ENCODE measurements around the gene TNS1.
A peak's percentile ranks its signal among the peaks of the same experiment; 100 is the strongest.

TNS1 gene

DNA sequence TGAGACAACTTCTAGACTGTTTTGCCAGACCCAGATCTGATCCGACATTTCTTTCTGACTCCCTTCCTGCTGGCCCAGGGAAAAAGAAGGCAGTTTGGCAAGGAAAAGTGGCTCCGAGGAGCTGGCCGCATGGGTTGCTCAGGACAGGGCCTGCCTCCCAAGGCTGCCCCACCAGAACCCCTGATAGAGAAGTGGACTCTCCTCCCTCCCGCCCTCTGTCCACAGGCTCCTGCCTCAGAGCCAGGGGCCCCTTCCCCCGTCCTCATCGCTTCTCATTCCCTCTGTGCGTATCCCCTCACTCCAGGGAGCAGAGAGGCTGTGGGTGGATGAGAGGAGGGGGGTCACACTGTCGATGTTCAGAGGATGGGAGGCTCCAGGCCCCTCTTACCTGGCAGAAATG is 110.2 kb downstream of the TNS1 start:
- DNase-seq, result no peak

DNA sequence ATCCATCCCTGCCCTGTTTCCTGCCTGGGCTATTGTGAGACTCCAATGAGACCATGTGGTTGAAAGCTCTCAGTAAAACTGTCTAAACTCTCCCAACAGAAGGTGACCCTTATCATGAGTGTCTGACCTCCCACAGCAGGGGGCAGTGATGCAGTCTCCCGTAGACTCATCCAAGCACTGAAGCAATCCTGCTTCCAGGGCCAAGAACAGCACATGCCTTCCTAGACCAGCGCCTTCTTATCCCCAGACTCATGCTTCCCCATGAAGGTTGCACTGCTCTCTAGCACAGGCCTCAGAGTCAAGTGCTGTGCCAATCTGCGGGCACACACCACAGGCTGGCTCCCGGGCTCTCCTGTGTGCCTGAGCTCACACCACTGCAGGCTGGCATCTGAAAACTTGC is 112.3 kb downstream of the TNS1 start:
- no peak for DNase-seq

DNA sequence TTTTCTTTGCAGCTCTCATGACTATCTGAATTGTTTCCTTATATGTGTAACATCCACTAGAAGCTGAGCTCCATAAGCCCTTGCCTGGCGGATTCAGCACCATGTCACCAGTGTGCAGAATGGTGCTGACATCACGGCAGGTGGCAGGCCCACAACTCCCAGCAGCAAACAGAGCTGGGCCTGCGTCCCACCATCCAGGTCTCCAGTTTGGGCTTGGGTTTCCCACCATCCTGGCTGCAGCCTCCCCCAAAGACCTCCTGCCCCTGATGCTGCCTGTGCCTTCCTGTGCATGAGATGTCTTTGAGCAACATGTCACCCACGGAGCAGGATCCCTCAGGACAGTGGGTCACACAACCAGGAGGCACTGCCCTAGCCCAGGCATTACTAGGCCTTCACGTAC is 113.1 kb downstream of the TNS1 start:
- no peak for DNase-seq

DNA sequence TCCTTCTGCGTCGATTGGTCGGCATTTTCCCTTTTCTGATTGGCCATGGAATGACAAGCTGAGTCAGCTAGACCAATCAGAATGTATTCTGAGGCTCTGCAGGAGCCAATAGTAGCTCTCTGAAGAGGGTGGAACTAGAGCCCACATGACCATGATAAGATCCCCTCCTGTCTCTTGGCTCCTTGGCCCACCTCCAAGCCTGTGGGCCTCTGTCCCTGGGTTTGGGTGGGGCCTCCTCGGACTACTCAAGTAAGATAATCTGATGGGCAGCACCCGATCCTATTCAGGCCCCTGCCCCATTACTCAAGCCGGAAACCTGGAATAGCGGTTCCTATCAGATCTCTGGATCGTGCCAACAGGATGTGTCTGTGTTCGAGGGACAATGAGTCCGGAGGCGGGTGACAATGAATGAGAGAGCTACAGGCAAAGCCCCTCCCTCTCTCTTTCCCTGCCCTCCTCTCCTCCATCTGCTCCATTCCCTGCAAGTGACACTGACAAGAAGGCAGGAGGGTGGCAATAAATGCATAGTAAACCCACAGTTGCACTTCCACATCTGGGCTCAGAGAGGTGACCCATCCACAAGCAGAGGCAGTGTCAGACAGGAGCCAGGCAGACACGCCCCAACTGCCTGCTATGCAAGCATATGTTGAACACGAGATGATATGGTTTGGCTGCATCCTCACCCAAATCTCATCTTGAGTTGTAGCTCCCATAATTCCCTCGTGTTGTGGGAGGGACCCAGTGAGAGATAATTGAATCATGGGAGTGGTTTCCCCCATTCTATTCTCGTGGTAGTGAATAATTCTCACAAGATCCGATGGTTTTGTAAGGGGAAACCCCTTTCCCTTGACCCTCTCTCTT is 114.7 kb downstream of the TNS1 start:
- DNase-seq, result no peak

DNA sequence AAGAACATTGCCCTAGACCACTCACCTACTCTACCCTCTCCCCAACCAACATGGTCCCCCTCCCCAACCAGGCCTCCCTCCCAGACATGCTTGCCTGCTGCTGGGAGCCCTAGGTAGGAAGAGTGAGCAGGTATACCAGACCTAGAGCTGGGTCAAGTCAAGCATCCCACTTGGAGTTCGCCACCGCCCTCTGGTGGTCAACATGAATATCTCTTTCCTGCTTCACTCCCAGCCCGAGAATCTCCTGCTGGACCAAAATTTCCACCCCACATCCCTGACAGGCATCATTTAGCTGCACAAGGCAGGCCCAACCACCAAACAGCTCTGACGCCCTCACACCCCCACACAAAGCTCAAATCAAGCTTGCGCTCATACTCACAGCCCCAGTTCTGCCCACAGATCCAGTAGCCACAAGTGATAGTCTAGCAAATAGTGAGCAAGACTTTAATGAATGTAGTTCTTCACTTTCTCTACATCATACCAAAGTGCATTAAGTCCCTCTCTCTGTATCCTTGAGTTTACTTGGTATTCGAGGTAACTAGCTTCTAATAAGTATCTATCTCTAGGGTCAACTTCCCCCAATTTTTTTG is 116.0 kb downstream of the TNS1 start:
- peak; percentile 55 for DNase-seq

DNA sequence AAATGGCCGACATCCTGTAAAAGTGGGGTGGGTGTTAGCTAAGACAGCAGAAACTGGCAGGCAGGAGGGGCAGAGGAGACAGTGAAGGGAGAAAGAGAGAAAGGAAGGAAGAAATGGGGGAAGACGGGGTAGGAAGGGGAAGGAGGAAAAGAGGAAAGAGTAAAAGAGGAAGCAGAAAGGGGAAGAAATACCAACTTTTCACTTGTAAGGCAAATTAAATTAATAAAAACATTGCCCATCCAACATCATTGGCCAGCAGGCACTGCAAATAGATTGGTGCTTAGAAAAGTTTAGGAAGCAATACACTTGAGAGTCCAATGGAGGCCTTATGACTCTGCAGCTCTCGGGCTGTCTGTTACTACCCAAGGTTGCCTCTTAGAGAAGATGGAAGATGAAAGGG is 116.7 kb downstream of the TNS1 start:
- no peak for DNase-seq

DNA sequence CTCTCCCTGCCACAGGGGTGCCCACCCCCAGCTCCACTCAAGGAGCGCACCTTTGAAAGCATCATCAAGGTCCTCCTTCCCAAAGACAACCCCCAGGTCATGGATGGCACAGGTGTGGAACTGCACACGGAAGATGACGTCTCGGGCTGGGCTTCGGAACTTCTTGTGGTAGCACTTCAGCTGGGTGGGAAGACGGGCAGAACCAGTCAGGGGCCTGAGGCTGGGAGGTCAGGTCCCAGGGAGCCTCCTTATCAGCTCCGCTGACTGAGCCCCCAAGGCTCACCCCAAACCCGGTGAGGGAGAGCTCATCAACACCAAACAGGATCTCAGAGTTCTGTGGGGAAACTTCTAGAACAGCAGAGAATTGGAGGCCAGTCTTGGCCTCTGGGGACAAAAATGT is 117.8 kb downstream of the TNS1 start:
- no peak for DNase-seq

DNA sequence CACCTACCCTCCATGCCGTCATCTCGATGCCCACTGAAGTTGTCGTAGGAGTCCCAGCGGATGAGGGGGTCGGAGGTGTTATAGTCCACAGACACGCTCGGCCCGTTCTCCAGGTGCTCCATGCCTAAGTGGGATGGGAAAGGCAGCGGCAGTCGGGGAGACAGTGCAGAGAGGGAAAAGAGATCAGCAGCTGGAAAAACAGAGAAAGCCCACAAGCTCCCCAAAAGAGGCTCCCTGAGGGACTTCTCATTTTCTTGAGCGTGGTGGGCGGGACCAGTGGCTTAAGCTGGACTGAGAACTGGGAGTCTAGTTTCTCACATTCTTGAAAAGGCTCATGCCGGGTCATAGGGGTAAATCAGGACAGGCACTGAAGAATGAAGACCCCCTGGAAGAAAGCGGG is 121.9 kb downstream of the TNS1 start:
- no peak for DNase-seq

DNA sequence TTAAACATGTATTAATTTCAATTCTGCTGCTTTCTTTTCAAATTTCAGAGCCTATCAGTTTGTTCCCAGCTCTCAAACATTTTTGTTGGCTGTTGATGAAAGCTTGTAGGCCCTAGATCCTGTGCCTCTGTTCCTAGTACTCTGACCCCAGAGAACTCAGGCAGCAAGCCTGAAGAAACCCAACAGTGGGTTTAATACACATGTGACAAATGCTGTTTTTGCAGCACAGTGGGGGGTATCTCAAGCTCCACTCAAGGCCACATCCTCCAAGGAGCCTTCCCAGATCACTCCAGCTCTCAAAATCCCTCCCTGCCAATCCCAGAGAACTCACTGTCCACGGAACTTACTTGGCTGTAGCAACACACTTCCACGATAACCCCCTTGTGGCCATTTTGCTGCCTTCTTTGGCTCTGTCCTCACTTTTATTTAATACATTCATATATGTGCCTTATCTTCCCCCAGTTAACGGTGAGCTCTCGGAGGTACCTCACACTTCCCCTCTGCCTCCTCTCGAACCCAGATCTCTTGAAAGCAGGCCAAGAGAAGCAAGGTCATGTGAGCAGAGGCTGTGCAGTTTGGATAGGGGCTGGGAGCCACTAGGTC is 122.4 kb downstream of the TNS1 start:
- no peak for DNase-seq

DNA sequence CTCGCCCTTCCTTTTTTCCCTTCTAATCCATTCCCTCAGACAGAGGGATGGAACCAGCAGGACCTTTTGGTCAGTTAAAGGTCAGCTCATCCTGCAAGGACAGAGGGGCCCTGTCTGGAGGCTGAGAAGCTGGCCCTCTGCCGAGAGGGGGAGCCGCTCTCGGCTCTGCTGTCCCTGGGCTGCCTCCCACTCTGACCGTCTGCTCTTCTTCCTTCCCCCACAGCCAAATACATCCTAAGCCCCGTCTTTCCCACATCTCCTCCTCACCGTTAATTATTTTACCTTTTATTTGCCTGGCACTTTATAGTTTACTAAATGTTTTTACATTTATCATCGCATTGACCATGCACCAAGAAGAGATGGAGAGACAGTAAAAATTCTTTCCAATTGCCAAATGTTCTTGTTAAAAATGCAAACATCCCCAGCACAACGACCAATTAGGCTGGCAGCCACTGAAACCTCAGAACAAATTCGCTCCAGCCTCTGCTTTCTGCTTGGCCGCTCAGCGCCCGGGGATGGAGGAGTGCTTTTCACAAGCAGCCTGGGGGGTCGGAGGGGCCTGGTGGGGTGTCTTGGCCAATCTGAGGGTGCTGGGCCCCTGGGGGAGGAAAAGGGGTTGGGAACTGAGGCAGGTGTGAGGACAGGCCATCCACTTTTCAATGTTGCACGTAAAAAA is 123.7 kb downstream of the TNS1 start:
- DNase-seq, result no peak

DNA sequence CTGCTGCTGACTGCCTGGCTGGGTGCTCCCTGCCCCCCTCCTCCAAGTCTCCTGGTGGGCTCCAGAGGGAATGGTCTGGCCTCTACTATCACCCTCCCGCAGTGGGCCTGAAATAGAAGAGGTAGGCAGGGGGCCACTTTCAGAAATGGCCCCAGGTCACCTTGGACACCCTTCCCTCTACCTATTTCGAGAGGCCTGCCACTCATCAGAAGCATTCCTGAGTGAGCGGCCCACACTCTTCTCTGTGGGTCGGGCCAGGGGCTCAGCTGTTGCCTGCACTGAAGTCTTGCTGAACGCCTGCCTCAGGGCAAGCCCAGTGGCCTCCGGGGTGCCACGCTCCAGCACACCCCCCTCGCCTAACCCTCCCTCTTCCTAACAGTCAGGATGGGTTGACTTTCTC is 124.9 kb downstream of the TNS1 start:
- DNase-seq, result no peak

DNA sequence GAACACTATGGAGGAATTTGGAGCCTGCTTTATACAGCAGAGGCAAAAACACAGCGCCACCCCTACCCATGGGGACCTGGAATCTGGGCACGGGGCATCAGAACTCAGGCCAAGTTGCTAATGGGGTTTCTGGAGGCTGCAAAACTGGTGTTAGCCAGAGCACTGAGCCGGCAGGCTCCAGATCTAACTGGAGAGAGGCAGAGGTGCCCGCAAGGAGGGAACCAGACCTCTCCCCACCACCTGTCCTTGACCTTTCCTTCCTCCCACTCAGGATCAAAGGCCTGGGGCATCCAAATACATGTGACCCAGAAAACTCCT is 126.6 kb downstream of the TNS1 start:
- DNase-seq, result no peak

DNA sequence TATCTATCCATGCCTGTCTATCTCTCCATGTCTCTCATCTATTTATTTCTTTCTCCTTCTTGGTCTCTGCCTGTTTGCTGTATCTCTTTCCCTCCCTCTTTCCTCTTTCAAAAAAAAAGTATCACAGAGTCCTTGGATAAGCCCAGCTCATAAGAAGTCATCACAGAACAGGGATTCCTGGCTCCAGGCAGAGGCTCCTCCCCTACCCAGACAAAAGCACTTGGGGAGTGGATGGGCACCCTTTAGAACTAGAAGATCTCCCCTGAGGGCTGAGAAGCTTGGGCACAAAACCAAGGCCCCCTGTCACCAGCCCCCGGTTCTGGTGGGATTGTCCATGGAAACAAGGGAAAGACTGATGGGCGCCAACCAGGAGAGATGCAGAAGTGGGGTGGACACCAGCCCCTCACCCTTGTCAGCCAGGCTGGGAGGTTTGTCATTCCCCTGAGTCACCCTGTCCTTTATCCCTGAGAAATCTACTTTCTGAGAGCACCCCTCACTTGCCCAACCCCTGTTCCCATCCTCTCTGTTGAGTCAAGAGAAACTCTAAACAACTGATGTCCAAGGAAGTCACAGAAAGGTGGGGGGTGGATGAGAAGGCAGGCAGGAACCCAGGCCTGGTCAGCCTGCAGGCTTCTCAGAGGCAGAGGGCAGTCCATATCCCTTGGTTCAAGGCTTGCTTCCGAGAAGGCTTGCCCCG is 127.1 kb downstream of the TNS1 start:
- DNase-seq, result no peak

DNA sequence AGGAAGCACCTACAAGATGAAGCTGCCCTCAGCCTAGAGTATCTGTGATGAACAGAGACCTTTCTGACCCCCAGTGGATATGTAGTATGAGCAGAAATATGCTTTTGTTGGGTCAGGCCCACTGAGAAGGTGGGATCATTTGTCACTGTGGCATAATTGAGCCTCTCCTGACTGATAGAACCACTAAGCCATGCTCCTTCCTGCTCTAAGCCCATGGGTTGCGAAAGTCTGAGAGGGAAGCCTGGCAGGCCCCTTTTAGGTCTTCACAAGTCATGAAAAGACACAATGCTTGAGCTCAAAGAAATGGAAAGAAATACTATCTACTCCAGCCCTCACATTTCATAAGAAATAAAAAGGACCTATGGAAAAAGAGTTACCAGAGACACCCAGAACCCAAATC is 127.7 kb downstream of the TNS1 start:
- DNase-seq, result no peak

DNA sequence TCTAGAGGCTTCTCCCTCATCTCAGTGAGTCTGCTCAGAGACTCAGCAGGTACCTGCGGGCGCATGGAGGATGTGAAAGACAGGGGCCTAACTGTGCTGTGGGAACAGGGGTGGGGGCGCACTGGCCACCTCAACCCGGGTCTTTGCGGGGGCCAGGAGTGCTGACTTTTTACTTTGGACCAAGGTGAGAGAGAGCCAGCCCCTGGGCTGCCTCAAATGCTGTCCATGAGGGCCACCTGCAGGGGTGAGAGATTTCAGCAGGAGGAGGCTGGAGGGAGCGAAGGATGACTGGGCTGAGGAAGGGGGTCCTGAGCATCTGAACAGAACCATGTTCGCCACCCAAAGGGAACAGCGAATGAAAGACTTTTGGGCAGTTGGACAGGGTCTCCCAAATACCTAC is 129.4 kb downstream of the TNS1 start:
- no peak for DNase-seq

DNA sequence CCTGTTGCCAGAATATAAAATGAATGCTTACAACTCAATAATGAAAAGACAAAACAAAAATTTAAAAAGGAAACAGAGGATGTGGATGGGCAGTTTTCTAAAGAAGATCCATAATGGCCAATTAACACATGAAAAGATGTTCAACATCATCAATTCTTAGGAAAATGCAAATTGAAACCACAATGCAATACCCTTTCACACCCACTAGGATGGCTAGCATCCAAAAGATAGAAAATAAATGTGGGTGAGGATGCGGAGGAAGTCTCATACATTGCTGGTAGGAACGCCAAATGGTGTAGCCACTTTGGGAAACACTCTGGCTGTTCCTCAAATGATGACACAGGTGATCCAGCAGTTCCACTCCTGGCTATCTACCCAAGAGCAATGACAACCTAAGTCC is 130.5 kb downstream of the TNS1 start:
- DNase-seq, result no peak

DNA sequence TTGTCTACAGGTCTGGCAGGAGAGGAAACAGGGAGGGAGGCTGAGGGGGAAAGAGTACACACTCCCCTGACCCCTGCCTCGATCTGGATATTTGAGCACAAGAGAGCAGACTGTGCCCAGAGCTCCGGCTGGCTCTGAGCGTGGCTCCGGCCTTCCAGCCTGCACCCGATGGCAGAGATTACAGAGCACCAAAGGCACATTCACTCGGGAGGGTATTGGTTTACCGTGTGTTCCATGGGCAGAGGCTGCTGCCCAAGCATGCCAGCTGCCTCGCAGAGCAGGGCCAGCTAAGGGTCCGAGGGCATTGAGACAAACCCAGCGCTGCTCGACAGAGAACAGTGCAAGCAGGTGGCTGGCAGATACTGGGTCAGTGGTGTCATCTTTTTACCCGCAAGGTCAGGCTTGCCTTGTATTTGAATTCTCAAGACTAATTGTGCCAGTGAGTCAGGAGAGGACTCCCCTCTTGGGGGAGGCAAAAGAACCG is 132.2 kb downstream of the TNS1 start:
- DNase-seq, result no peak

DNA sequence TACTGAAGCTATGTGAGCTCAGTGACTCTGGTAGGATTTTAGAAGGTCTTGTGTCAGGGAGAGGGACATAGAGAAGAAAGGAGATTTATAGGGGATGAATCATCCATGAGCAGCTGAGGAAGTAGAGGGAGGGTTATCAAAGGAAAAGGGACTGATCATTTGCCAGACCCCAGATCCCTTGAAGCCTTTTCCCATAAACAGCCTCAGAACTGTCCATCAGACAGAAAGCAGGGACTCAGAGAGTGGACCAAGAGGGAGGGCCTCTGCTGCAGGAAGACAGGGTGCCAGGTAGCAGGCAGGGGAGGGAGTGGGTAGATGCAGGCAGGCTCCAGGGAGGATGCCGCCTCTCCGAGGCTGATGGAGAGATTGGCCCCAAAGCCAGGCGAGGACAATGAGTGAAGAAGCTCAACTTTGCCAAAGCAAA is 133.9 kb downstream of the TNS1 start:
- no peak for DNase-seq

DNA sequence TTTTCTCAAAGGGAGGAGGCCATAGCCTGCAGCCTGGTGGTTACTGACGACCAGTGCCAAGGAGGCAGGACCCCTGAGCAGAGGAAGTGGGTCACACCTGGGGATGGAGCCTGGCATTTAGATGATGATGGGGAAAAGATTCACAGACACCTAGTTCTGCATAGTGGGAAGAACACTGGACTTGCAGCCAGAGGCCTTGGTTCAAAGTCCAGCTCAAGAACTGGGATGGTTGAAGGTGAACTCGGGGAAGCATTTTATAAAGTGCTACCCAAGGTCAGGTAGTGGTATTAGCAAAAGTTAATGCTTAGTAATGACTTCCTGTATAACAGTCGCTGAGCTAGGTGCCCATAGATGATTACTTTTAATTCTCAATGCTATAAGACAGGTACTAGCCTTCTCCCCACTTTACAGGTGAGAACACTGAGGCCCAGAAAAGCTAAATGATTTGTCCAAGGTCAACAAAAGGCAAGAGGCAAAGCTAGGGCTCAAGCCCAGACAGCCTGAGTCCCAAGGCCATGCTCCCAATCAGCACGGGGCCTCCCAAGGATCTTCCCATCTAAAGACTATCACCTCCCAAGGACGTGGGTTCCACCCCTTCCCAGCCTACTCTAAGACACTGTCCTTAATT is 134.4 kb downstream of the TNS1 start:
- DNase-seq, result no peak

DNA sequence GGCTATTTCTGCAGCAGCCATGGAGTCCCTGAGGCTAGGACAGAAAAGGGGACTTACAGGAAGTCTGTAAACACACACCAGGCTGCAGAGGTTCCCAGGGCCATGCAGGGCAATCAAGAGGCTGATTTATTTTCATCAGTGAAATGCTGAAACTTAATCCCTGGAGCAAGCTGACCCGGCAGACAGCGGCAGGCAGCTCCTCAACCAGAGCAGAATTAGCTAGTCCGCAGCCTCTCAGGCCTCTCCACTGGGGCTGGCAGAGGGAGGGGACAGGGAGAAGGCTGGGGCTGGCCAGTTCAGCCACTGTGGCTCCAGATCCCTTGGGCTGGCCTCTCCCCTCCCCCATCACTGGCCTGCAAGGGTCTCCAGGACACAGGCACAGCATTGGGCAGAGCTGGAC is 136.3 kb downstream of the TNS1 start:
- DNase-seq, result no peak

DNA sequence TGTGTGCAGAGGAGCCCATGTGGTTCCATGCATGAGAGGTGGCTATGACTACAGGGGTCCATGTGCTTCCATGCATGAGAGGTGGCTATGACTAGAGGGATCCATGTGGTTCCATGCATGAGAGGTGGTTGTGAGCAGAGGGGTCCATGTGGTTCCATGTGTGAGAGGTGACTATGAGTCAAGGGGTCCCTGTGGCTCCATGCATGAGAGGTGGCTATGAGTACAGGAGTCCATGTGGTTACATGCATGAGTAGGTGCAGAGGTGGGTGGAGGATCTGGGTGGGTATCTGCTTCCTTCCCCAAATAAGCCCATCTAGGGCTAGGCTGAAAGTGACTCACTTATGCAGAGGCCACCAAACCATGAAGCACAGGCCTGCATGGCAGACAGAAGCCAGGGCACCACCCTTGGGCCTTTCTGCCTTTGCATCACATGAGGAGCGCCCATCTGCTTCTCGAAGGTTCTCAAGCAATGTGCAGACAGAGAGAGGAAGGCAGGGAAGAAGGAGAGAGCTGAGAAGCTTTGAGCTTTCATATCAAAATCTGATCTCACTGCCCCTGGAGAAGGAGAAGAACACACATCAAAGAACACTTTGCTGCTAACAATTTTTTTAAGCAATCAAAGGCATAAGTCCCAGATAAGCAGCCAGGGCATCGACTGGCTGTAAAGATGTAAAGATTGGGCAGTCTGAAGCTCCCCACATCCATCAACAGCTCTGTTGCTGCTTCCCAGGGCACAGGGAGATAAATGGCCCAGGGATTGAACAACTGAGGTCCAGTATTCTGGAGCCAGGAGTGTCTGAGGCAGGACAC is 137.6 kb downstream of the TNS1 start:
- DNase-seq, result peak; percentile 53

DNA sequence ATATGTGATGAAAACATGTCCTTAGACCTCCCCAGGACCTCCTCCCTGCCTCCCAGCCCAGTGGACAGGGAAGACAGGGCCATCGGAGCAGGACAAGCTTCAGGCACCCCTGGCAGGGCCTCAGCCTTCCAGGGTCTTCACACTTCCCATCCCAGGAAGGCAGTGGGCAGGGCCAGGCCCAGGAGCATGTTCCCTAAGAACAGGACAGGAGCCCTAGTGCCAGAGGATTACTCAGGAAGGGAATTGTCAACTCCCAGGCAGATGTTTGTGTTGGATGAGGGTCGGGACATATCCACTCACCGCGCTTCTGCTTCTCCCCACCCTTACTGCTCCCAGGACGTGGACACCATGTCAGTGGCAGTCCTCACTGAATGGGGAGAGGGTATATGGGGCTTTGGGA is 138.9 kb downstream of the TNS1 start:
- no peak for DNase-seq
